Colonic mucosa (tissue), 4 donors: ENCODE results near the gene AMPH. TPM values are rescaled to one million over a fixed set of nuclear protein-coding genes. Genes with fewer than 3 reads are reported as not detected.

Experiments used
- DNase-seq: peaks from one replicate; pipeline ENCODE4 v3.0.0-alpha.2; 2020
- H3K27ac ChIP-seq: fragments of 200-600 bp; one replicate; pipeline ENCODE4 v1.8.0; 2021
- H3K27me3 ChIP-seq: fragments of 200-600 bp; one replicate; pipeline ENCODE4 v1.8.0; 2021
- H3K36me3 ChIP-seq: fragments of 200-600 bp; one replicate; pipeline ENCODE4 v1.8.0; 2021
- H3K4me1 ChIP-seq: fragments of 200-600 bp; one replicate; pipeline ENCODE4 v1.8.0; 2021; ENCODE audit warnings: mild to moderate bottlenecking
- H3K4me3 ChIP-seq: fragments of 200-600 bp; one replicate; pipeline ENCODE4 v1.8.0; 2021
- H3K9ac ChIP-seq, 2 donors: one replicate each; pipeline ENCODE4 v1.7.0; 2013; ENCODE audit warnings: control low read depth in 2 of 2, low read depth in 2 of 2, low read length in 2 of 2
- H3K9me3 ChIP-seq: fragments of 200-600 bp; one replicate; pipeline ENCODE4 v1.8.0; 2021
- intact Hi-C: fragments of 100-400 bp; cut with DNase I; formaldehyde crosslinking; loops from one replicate; pipeline ENCODE4 v1.14.1; 2022
- total RNA-seq, 2 donors: library from RNA; stranded (reverse); fragmentation: NEBNext Ultra II Directional in 1 of 2; extraction: Animal tissue kit (Norgen Biotek cat#: 25700) in 1 of 2; gene quantifications; one replicate each; pipeline ENCODE4 v1.2.1, GENCODE V29; 2021
- TF ChIP-seq, protein P1 (sequence below): fragments of 200-600 bp; IDR thresholded peaks from one replicate; pipeline ENCODE4 v1.8.0; 2022; ENCODE audit warnings: antibody characterized with exemption, mild to moderate bottlenecking
- donor health status: healthy.
- donor health status: DM: no; HTN: no; CAD: no.
- donor health status: DM: no; HTN: no; CAD: no.

The AMPH gene
- total RNA-seq, 2 donors from 2014 or later = 0.49 to 1.1 TPM

DNA sequence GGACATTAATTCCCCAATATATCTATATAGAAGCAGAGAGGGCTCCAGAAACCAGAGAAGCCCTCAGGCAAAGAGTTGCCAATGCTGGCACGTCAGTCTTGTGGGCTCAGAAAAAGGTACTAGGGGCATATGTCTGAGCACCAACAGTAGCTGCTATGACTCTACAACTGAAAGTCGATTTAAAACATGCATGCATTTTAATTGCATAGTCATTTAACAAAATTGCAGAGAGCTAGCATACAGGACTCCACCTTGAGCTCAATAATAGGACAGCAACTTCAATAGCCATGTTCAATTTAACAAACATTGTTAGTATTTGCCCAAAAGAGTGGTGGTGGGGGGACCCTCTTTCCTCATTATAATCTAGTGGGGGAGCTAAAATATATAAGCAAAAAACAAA, 126.5 kb downstream of the AMPH start:
- H3K4me1 ChIP-seq = no peaks in the 10 kb centered on the region
- no peaks in the 10 kb centered on the region for H3K27me3 ChIP-seq
- no peak for DNase-seq
- no peak overlapping the region for H3K9ac ChIP-seq
- H3K36me3 ChIP-seq = no peaks in the 10 kb centered on the region
- no peak overlapping the region for H3K27ac ChIP-seq
- TF ChIP-seq, protein P1, sequence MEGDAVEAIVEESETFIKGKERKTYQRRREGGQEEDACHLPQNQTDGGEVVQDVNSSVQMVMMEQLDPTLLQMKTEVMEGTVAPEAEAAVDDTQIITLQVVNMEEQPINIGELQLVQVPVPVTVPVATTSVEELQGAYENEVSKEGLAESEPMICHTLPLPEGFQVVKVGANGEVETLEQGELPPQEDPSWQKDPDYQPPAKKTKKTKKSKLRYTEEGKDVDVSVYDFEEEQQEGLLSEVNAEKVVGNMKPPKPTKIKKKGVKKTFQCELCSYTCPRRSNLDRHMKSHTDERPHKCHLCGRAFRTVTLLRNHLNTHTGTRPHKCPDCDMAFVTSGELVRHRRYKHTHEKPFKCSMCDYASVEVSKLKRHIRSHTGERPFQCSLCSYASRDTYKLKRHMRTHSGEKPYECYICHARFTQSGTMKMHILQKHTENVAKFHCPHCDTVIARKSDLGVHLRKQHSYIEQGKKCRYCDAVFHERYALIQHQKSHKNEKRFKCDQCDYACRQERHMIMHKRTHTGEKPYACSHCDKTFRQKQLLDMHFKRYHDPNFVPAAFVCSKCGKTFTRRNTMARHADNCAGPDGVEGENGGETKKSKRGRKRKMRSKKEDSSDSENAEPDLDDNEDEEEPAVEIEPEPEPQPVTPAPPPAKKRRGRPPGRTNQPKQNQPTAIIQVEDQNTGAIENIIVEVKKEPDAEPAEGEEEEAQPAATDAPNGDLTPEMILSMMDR = no peak
- intact Hi-C loops = no loop called here
- H3K9me3 ChIP-seq = no peaks in the 10 kb centered on the region
- H3K4me3 ChIP-seq = no peak overlapping the region

DNA sequence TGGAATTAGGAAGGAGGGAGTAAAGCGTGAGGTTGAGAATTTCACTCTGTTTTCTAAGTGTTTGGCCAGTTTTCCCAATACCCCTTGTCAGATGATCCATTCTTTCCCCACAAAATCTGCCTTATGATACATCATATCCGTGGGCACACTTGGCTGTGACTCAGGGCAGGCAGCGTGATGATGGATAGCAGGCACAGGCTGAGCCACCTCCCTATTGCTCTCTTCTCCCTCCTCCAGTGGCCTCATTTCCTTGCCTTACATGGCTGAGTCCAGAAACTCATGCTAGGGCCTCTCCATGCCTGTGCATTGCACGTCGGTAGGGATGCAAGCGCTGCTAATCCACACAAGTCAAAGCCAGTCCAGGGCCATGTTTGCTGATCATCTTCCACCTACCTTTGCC, 128.3 kb downstream of the AMPH start:
- TF ChIP-seq, protein P1 = no peak
- Histone ChIP-seq H3K9ac (no peak overlapping the region), H3K4me3 (no peak overlapping the region), H3K9me3 (no peaks in the 10 kb centered on the region), H3K36me3 (no peaks in the 10 kb centered on the region), H3K27ac (no peak overlapping the region), H3K27me3 (no peaks in the 10 kb centered on the region), H3K4me1 (no peaks in the 10 kb centered on the region)
- DNase-seq = no peak
- intact Hi-C loops = no loop called here

DNA sequence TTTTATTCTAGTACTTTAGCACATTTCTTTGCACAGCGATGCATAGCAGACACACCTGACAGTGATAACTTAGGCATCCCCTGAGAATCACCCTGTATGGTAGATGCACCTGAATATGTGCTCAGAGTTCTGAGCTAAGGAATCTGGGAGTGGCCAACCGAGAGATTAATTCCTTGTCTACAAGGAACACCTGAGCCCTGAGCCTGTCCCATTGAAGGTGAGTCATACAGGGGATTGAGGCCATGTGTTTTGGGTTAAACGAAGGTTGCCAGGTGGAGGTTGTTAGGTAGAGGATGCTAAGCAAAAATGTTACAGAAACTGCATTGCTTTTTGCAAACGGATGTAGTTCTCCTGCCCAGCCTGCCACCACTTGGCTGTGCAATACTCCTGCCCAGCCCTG, 128.9 kb downstream of the AMPH start:
- Histone ChIP-seq H3K4me3 (no peak overlapping the region), H3K9ac (no peak overlapping the region), H3K27me3 (no peaks in the 10 kb centered on the region), H3K27ac (no peak overlapping the region), H3K36me3 (no peaks in the 10 kb centered on the region), H3K4me1 (no peaks in the 10 kb centered on the region), H3K9me3 (no peaks in the 10 kb centered on the region)
- intact Hi-C loops = no loop called here
- TF ChIP-seq, protein P1 = no peak
- no peak for DNase-seq

DNA sequence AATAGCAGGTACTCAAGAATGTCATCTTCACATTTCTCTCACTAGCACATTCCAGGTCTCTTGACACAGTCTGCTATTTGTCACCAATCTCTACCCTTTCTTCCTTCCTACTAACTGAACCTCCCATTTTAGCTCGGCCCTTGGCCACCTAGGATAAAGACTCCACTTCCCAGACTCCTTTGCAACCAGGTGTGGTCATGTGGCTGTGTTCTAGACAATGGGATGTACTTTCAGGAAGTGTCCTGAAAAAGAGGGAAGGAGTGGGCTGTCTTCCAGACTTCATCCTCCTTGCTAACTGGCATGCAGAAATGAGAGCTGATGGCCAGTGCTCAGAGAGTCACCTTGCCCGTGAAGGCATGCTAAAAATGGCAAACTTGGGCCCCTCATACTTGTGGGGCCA, 139.2 kb downstream of the AMPH start:
- no peak overlapping the region for H3K27ac ChIP-seq
- TF ChIP-seq, protein P1 = no peak

DNA sequence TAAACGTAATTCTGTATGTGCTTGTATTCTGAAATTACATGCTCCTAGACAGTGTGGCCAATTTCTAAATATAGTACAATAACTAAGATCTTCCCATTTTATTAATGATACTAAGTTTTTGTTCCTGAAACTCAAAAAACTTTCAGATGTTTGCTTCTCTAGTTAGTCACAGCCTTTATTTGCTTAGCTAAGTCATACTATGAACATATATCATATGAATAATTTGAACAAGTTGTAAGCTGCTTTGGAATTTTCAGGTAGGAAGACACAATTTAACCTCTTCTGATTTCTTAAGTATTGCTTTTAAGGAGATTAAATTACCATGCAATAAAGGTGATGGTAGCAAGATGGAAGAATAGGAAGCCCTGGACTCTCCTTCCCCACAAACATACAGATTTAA, 148.7 kb downstream of the AMPH start:
- TF ChIP-seq, protein P1 = no peak
- H3K4me3 ChIP-seq = no peak overlapping the region
- no peaks in the 10 kb centered on the region for H3K36me3 ChIP-seq
- H3K4me1 ChIP-seq = no peaks in the 10 kb centered on the region
- no peaks in the 10 kb centered on the region for H3K27me3 ChIP-seq
- no peak overlapping the region for H3K27ac ChIP-seq
- no peak for DNase-seq
- intact Hi-C loops = no loop called here
- no peak overlapping the region for H3K9ac ChIP-seq
- no peaks in the 10 kb centered on the region for H3K9me3 ChIP-seq

More for the DNA sequence above, 139.2 kb downstream of the AMPH start:
- H3K4me3 ChIP-seq = no peak overlapping the region
- no peak overlapping the region for H3K9ac ChIP-seq
- H3K4me1 ChIP-seq = no peaks in the 10 kb centered on the region
- intact Hi-C loops = no loop called here
- H3K27me3 ChIP-seq = no peaks in the 10 kb centered on the region
- no peaks in the 10 kb centered on the region for H3K36me3 ChIP-seq
- DNase-seq = no peak
- H3K9me3 ChIP-seq = no peaks in the 10 kb centered on the region

DNA sequence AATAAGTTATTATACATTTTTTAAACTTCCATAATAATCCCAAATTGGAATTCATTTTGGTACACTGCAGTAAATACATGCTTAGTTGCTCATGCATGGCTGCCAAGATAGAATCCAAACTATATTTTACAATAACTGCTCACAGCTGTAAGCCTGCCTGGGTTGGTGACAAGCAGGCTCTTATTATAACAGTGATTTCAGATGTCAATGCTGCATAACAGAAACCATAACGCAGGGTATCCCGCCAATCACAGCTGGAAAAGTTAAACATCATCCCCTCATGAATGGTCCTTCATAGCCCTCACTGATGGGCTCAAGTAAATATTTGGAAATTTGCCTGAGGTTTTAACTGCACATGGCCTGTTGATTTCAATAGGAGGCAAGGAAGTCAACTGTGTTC, 149.8 kb downstream of the AMPH start:
- H3K9me3 ChIP-seq = no peaks in the 10 kb centered on the region
- TF ChIP-seq, protein P1 = no peak
- no peaks in the 10 kb centered on the region for H3K27me3 ChIP-seq
- H3K36me3 ChIP-seq = no peaks in the 10 kb centered on the region
- H3K4me1 ChIP-seq = no peaks in the 10 kb centered on the region
- no peak overlapping the region for H3K4me3 ChIP-seq
- no peak overlapping the region for H3K9ac ChIP-seq
- intact Hi-C loops = no loop called here
- DNase-seq = no peak
- H3K27ac ChIP-seq = no peak overlapping the region
